Stimulated activated CD4-positive, alpha-beta T cell treated with anti-CD3 and anti-CD28 coated beads, Interleukin-1b, Interleukin-23, amount 100 ng/mL, for 24 hours (primary cell): ENCODE results near the gene FBXO24.

Experiments
- DNase-seq, 4 experiments: peaks; one replicate each; pipeline ENCODE4 v3.0.0-alpha.2; 2020; ENCODE audit warnings: low read depth in 4 of 4, low spot score in 1 of 4

Gene FBXO24

DNA sequence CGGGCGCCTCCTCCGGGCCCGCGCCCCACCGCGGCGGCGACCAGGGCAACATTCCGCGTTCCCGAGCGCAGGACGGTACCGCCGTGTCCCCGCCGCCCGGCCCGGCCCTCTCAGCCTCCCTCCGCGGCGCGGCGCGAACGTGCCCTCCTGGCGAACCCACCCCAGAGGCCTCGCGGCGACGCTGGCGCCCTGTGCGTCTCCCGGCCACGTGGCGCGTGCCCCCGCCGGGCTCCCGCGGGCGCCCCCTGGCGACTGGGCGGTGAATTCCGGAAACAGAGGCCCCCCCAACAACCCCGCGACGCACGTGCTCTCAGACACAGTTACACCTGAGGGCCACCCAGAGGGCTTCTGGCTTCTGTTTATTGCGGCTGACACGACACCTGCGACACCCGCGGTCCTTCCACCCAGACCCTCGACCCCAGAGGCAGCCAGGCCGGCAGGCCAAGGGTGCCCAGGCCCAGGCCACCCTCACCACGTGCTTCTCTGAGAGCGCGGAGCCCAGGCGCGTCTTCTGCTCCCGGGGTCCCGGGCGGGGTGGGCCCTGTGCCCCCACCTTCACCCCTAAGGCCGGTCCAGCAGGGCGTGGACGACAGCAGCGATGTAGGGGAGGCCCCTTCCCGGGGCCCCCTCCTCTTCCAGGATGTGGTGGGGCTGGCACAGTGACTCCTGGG, 12.3 kb upstream of the FBXO24 start, which contains the start of gene SAP25:
TSS of gene SAP25 (minus strand) at position 210 of the 671 bp plus-strand sequence. CDS start at position 52, 158 bp downstream.
- no peak for DNase-seq

GRCh38 chr7:100574362-100575205, 11.5 kb upstream of the FBXO24 start:
- no peak for DNase-seq

GRCh38 chr7:100575206-100575631, 10.9 kb upstream of the FBXO24 start:
- DNase-seq = no peak

- no peak for DNase-seq
Measured at GRCh38 chr7:100575746-100576383, 10.3 kb upstream of the FBXO24 start.

GRCh38 chr7:100576384-100576993, 9.6 kb upstream of the FBXO24 start:
- DNase-seq = no peak

- no peak for DNase-seq
Measured at GRCh38 chr7:100577103-100577502, 9.0 kb upstream of the FBXO24 start.

DNA sequence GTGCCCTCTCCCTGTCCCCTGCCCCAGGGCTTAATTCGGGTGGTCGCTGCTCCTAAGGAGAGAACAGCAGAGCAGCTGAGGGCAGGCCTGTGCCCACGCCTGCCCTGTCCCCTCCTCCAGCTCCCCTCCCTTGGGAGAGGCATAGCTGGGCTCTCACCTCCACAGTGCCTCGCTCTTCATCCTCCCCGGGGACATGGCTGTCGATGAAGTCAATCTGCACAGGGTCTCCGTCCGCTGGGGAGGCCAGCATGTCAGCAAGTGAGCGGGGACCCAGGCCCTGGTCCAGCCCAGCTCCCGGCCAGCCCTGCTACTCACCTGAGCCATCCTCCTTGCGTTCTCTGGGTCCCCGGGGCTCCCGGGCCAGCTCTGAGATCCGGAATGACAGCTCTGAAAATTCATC, 8.6 kb upstream of the FBXO24 start:
- no peak for DNase-seq

DNA sequence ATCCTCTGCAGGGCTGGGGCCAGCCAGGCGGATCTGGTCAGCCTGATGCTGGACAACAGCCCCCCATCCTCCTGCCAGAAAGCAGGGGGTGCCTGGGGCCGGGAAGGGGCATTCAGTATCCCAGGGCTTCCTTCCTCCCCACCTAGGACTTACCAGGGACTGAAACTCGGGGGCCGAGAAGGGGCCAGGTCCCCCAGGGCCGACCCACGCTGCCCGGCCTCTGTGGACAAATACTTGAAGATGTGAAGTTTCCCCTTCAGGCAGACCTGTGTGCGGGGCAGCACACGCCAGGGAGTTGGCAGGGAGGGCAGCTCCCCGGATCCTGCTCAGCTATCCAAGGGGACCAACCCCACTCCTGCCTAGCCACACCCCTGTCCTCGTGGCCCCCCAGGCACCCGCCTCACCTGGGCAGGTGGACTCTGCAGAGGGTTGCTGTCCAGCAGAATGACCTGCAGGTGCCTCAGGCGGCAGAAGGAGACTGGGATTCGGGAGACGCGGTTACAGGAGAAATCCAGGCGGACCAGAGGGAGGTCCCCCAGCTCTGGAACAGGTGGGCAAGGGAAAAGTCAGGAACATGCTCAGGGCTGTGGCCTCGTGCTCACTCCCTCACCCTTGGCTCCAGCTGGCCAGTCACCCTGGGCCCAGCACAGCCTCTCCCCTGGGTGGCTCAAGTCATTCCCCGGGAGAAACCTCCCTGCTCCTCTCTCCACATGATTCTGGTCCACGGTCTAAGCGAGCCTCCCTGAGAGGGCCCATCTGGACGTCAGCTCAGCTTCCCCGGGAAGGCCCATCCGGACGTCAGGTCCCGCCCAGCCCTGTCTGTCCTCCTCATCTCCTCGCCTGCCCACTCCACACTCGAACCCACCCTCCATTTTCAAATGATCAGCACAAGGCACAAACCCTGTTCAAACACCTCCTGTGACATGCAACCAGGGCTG, 7.6 kb upstream of the FBXO24 start:
- DNase-seq = no peak

- no peak for DNase-seq
Measured at GRCh38 chr7:100580466-100581283, 5.5 kb upstream of the FBXO24 start.

- DNase-seq = no peak
Measured at GRCh38 chr7:100582041-100582579, 4.0 kb upstream of the FBXO24 start.

GRCh38 chr7:100582650-100583049, 3.5 kb upstream of the FBXO24 start:
- DNase-seq = no peak

- peak in 2 of 4 experiments; percentile 45 to 67 for DNase-seq
Measured at GRCh38 chr7:100583132-100584053, 2.7 kb upstream of the FBXO24 start.

DNA sequence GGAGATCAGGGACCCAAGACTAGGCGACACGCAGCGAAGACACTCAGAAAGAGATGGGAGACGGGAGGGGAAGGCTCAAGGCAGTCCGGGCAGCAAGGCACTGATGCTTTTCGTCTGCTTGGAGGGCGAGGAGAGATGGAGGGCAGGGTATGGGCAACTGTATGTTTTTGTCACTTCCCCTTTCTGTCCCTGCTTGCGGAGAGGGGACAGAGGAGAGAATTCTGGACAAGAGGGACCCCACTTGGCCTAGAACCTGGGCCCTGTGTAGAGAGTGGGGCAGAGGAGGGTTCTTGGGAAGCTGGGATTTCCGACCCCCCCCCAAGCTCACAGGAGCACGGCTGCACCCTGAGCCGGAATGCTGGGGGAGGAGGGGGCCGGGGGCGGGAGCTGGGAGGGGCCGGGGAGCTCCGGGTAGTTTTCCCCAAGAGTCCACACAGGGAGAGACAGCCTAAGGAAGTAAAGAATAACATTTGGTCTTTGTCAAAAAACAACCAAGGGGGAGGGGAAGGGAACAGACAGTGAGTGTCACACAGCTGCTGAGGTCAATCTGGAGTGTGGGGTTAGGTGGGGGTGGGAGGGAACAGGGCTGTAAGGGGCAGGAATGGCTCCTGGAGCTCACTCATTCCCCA, 2.0 kb upstream of the FBXO24 start:
- DNase-seq = no peak

- no peak for DNase-seq
Measured at GRCh38 chr7:100584683-100585510, 1.2 kb upstream of the FBXO24 start.

DNA sequence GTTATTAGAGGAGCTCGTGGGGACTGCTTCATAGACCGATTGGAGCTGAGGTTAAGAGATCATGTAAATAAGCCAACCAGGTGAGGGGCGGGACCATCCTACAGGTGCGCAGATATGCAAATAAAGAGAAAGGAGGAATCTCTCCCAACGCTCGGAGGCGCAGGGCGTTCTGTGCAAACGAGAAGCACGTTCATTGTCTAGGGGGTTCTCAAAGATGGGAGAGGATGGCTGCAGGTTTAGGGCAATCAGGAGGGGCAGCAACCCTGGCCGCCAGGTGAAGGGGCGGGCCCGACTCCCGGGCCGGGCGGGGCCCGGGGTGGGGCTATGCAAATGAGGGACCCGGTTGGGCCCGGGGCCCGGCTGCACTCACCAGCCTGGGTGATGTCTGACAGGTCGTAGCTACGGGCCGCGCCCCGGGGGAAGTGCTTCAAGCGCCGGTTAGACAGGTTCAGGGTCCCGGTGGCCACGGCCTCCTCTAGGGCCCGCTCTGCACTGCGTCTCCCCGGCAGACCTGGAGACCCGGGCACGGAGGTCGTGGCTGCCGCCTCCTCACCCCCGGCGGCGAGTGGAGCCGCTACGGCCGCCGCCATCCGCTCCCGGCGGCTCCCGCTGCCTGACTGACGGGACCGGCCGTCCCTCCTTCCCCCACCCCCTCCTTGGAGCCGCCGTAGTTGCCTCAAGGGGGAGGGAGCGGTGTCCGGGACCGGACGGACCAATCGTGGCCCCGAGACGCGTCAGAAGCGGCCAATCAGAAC, 440 bp upstream of the FBXO24 start, which contains the start of gene LRCH4:
TSS of gene LRCH4 (minus strand) at position 619 of the 755 bp plus-strand sequence. CDS start at position 590, 29 bp downstream.
- peak in 1 of 4 experiments; percentile 46 for DNase-seq

DNA sequence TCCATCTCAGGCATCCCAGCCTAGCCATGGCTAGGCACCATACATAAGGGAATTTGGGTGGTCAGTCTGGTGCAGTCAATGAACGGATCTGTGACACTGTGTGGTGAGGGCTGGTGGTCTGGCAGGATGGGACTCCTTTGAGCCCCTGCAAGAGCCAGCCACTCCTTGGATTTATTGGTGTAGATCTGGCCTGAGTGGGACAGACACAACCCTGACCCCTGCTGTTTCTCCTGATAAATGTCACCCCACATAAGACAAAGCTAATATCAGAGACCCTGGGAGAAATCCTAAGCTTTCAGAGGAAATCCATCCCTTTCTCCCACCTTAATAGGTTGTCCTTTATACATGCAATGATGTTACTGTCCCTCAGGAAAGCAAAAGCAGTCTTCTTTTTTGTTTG, 2.3 kb downstream of the FBXO24 start:
- DNase-seq = no peak
